Stimulated activated CD4-positive, alpha-beta T cell treated with anti-CD3 and anti-CD28 coated beads, Interleukin-12 subunit alpha, Interleukin-12 subunit beta, amount 100 ng/mL, for 24 hours (primary cell): ENCODE results near the gene TAF1D.
"Not testable (repeated sequence)": the region's sequence is repeated elsewhere in the genome, so short reads cannot be mapped to it uniquely, and the experiment has no call there.

Experiments used
- DNase-seq, 2 experiments: peaks; one replicate each; pipeline ENCODE4 v3.0.0-alpha.2; 2020; ENCODE audit warnings: low read depth in 2 of 2

The TAF1D gene

DNA sequence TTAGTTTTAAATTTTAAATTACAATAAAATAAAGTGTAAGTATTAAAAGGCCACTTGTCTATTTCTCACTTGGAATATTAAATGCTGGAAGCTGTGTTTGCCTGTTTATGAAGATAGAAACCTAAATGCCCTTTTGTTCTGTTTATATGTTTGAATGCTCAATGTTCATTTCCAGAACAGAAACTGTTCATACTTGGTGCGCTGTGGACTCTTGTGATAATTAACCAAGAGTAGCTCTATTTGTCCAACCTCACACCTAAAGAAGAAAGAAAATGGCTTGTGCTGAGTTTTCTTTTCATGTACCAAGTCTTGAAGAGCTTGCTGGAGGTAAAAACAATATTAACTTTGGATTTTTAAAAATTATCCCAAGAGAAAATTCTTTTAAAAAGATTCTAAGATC lies 5.8 kb upstream of the TAF1D start:
- DNase-seq = no peak

DNA sequence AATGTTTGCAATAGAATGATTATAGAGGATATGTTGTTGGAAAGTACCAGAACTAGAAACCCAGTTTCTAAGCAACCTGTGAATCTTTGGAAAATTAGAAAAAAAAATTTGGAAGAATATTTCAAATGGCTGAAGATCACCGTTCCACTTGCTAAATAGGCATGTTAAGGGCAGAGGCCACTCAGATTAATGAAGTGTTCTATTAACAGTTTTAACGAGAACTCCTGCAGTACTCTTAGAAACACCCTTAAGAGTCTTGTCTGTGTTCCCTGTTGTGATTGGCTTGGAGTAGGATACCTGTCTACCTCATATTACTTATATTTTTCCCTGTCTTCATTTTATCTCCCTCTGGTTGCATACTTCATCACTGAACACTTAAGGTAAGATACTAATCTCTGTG lies 4.8 kb upstream of the TAF1D start:
- no peak for DNase-seq

DNA sequence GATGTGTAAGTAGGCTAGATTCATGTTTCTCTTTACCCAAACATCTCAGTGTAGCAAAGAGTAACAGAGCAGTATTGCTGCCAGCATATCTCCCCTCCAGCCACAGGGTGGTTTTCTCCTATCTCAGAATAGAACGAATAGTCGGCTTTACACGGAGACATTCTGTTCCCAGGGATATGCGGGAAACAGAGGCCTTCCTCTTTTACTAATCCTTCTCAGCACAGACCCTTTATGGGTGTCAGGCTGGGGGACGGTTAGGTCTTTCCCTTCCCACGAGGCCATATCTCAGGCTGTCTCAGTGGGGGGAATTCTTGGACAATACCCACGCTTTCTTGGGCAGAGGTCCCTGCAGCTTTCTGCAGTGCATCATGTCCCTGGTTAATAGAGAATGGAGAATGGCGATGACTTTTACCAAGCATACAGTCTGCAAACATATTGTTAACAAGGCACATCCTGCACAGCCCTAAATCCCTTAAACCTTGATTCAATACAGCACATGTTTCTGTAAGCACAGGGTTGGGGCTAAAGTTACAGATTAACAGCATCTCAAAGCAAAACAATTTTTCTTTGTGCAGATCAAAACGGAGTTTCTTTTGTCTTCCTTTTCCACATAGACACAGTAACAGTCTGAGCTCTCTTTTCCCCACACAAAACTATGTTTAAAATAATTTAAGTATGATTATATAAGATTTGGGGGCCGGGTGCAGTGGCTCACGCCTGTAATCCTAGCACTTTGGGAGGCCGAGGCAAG lies 3.9 kb upstream of the TAF1D start:
- not testable (repeated sequence) for DNase-seq

DNA sequence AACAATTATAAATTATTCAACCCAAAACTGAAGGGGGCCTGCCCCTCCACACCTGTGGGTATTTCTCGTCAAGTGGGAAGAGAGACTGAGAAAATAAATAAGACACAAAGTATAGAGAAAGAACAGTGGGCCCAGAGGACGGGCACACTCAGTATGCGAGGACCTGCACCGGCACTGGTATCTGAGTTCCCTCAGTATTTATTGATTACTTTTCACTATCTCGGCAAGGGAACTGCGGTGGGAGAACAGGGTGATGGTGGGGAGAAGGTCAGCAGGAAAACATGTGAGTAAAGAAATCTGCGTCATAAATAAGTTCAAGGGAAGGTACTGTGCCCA lies 3.3 kb upstream of the TAF1D start:
- DNase-seq = no peak

DNA sequence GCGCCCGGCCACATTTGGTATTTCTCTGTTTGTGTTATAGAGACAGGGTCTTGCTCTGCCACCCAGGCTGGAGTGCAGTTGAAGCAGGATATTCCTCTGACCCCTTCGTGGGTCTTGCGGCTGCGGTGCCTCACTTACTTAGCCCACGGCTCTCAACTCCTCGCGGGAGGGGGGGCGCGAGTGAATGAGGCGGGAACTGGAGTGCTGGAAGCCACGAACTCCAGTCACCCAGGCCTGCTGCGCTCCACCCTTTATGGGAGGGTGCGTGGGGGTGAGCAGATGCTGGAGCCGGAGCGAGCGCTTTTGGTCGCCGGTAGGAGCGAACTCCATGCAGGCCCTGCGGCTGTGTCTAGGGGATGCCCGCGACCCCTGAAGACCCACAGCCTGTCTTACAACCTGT lies 2.0 kb upstream of the TAF1D start:
- no peak for DNase-seq

DNA sequence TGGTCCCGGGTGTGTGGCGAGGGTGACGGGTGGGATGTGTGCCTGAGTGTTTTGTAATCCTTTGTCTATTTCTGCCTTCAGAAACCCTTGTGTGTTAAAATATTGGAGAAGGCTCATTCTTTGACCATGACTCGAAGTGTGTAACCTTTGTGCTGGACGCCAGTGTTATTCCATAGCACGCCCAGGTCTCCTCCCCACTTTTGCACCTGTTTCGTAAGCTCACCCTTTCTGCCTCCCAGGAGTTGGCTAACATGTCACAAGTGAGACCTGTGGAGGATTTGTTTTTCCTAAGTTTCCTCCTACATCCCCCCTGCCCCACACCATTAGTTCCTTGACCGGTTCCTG lies 559 bp upstream of the TAF1D start:
- no peak for DNase-seq

DNA sequence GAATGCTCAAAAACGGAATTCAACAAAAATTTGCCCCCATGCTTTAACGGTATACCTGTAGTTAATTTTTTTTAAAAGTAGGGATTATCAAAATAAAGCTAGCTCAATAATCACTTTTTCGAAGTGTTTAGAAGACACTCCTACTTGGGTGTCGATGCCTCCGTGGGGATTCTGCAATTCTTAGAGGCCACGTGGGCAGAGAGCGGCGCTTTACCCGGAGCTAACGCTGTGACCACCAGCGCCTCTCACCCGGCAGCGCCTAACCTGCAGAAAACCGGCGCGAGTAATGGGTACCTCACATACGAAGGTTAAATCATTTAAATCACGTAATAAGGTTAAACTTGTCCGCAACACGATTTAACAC lies 583 bp downstream of the TAF1D start:
- peak; percentile 47 to 51 for DNase-seq

DNA sequence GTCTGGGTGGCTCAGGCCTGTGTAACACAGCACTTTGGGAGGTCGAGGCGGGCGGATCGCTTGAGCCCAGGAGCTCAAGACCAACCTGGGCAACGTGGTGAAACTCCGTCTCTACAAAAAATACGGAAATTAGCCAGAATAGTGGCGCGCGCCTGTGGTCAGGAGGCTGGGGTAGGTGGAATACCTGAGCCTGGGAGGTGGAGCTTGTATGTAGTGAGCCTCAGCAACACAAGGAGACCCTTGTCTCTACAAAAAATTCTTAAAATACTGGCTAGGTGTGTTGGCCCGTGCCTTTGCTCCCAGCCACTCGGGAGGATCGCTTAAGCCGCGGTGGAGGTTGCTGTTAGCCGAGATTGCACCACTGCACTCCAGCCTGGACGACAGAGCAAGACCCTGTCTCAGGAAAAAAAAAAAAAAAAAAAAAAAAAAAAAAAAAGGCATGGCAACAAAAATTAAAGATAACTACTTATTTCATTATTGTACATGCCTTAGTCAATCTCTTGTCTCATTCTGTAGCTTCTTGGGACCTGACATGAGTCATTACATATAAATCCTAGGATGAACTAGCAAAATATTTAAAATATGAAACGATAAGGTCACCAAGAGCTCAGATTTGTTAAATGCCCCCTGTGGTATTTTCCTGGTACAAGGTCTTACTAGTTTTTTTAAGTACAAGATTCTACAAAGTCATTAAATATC lies 1.1 kb downstream of the TAF1D start:
- peak; percentile 19 to 37 for DNase-seq

DNA sequence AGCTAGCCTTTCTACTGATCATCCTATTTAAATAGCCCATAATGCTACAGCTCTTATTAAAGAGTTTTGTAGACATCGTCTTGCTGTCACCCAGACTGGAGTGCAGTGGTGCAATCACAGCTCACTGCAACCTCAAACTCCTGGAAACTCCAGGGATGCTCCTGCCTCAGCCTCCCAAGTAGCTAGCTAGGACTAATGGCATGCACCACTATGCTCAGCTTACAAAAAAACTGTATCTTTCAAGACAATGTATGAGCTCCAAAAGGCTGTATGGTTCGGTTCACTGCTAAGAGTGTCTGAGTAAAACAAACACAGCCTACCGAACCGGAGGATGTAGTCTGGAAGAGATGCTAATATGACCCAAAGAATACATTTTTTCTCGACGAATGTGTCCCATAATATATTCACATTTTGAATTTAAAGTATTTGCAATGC lies 2.6 kb downstream of the TAF1D start:
- DNase-seq = no peak

DNA sequence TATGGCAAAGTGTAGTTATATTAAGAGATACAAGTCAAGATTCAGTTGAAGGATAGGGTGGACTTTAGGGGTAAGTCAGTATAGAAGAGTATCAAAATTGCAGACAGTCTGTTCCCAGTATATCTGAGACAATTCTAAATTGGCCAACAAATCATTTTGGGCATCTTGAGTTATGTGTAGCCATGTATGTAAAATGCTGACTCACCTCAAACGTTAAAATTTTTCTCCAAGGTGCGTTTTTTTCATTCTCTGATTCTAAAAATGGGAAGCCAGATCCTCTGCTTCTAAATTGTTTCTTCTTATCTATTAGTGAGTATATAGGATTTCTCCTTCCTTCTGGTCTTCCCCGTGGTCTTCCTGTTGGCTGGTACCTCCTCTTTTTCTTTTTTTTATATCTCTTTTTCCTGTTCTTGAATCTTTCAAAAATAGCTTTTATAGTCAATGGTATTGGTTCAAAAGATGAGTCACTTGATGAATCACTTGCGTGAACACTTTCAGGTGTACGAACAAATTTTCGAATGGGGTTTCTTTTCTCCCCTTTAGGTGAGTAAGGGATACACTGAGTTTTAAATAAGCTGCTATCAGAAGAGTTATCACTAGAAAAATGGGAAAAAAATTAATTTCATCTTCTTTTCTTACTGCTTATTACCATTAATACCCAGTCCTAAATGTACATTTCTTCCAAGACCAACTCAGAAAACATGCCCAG lies 3.2 kb downstream of the TAF1D start:
- DNase-seq = no peak

DNA sequence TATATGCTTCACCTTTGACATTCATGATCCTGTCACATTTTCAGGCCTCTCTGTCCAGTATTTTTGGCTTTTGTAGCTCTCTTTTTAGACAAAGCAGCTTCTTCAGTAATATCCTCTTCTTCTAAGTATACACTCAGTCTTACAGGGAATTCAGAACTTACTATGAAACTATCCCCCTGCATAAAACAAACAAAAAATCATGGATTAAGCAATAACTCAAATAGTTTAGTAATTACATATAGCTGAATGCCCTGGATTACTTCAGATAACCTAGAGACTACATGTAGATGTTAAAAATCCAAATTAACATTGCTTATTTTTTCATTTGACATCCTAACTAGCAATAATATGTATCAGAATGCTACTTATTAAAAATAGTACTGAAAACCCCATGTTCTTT lies 5.2 kb downstream of the TAF1D start:
- no peak for DNase-seq

DNA sequence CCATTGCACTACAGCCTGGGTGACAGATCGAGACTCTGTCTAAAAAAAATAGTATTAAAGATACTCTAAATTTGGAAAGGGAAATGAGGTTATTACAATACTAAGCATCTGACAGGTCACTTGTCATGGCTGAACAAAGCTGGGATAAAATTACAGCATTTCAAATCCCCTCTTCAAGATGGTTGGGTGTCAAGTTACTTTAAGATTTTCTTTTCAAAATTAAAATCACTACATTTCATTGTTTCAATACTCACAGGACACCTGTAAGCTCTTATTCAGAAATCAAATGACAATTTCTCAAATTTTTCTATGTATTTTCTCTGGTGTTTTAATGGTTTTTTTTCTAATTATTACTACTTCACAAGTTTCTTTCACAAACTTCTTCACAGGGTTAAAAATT lies 5.7 kb downstream of the TAF1D start:
- DNase-seq = no peak

DNA sequence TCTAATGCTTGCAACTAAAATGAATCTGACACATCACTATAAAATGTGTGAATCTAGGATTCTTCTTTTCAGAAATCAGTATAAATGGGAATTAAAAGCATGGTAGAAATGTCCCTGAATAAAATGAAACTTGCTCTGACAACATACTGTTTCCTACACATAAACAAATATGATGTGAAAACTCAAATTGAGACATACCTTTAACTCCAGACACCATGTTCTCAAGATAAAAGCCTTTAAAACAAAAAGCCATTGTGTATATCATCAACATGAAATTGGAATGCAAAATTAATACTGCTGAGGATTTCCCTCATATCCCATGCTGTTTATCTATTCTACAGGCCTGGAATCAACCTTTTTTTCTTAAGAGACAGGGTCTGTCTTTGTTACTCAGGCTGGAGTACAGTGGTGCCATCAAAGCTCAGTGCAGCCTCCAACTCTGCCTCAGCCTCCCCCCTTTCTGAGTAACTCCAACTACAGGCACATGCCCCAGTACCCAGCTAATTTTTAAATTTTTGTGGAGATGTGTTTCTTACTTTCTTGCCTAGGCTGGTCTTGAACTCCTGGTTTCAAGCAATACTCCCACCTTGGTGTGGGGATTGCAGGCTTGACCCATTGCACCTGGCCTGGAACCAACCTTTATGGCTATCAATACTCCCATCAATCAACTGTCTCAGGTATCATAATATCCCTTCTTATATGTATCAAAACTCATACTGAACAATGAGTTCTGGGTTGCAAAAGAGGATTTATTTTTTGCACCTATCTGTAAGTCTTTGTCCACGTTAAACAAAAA lies 6.7 kb downstream of the TAF1D start:
- no peak for DNase-seq

DNA sequence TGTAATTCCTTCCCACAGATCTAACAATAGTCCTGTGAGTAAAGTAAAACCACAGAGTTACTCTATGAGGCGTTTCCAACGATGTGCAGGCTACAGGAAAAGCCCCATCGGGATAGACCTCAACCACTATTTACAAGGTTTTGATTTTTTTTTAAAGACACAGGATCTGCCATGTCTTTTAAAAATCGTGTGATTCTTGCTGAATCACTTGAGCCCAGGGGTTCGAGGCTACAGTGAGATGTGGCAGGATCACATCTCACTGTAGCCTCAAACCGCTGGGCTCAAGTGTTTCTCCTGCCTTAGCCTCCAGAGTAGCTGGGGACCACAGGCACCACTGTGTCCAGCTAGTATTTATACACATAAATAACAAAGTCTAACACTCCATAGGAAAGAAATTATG lies 7.8 kb downstream of the TAF1D start:
- no peak for DNase-seq

DNA sequence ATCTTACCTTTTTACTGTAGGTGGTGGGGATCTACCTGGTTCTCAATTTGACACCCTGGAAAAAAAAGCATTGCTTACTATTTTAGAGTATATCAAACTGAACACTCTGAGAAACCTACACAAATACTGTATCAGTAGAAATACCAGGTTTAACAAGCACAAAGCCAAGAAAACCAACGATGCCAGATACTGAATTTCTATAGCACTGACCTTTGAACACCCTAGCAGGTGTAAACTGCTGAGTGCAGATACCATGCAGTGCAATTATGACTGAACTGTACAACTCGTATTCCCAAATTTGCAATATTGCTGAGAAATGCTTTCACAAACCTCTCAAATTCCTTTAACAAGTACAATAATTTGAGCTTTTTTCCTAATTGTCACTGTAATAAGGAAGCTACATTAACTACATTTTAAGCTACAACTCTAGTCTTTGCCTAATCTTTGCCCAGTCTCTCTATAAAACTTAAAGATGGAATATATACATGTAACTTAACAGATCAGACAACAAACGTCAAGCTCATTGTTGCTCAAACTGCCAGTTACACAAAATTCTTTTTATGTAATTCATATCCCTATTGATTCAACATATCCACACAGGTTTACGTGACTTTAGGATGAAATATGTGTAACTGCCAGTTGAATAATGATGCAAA lies 8.9 kb downstream of the TAF1D start:
- DNase-seq = no peak

DNA sequence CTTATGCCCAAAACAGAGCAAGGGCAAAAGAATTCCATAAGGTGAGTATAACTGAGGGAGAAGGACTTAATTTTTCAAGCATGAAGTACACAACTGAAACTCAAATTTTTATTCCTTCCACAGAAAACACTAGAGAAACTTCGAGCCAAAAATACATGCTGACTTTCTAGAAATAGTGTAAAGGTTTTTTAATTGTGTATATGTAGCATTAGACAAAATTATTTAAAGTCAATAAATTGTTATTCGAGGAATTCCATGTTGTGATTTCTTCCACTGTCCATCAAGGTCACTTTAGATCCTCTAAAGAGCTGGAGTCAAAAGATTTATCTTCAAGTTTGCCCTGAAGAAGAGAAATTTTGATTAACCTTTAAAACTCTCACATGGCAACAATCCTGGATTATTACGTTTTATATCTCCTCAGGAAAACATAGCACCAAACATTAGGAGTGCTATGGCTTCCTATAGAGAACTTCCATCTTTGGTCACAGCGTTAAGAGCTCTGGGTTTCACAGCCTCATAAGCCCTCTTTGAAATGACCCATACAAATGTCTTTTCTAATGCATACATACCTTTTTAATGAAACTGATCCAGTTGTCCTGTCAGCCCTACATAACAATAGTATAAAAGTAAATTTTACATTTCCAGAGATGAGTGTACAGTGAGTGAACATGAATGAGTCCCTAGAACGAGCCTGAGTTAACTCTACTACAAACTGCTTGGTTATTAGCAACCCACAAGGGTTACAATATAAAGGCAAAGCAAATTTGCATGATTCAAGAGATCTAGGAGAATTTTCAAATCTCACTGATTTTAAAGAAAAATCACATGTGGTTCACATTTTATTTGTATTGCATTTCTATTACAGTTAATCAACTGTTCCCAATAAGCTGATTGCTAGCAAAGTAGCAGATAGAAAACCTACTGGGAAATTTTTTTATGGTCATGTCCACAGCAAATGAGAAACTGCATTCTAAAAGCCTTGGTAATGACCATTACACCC lies 10.9 kb downstream of the TAF1D start:
- DNase-seq = no peak

DNA sequence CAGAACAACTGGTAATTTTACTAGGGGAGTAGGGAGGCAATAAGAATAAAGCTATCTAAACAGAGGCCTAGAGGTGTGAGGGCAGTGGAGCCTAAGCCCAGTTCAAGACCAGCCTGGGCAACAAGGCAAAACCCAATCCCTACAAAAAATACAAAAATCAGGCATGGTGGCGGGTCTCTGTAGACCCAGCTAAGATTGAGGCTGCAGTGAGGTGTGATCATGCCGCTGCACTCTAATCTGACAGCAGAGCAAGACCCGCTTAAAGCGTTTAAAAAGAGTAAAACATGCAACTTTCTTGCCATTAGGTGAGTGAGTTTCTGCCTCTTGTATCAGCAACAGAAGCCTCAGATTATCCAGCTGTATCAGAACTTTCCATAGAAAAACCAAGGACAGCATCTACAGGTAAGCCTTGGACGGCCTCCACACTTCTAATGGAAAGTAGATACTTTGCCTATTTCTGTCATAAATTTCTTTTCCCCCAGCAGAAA lies 12.1 kb downstream of the TAF1D start:
- no peak for DNase-seq

DNA sequence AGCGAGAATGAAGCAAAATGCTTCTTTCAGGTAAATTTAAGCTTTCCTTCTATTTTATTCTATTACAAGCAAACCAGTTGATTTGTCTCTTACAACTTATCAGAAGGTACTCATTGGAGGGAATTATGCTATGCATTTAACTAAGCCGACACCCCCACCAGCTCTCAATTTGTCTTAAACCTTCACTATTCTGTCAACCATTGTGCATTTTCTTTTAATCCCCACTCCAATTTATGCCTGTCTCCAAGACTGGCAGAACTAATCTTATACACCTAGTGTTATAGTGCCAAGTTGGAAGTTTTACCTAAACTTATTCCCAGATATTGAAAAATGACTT lies 12.5 kb downstream of the TAF1D start:
- no peak for DNase-seq

DNA sequence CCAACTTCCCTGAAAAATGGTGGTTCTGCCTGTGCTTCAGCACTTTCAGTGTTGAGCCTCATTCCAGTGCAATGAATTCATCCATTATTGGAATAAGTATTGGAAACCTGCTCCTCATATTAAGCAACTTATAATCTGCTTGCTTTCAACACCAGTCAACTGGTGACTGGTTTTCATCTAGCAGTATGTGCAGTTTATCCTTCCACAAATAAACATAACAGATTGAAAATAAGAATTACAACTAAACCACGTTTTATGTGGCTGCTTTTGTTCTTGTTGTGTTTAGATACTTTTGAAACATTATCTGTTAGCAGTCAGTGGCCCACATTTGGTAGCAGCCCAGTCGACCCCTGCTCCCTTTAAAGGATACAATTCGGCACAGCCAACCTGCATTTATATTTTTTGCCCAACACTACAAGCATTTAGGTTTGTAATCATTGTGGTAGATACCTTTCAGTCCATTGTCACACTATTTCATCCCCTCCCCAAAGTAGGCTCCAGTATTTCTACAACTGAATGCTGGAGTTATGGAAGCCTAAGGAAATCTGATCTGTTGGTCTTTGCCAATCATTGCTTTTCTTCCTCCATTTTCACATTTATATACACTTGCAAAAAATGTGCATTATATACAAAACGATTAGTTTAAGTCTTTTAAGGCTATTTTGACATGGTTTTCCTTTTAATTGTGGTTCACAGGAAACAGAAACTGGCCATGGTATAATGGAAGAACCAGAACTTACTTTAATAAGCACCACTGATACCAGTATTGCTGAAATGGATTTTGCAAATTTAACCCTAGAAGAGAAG lies 13.1 kb downstream of the TAF1D start:
- no peak for DNase-seq

DNA sequence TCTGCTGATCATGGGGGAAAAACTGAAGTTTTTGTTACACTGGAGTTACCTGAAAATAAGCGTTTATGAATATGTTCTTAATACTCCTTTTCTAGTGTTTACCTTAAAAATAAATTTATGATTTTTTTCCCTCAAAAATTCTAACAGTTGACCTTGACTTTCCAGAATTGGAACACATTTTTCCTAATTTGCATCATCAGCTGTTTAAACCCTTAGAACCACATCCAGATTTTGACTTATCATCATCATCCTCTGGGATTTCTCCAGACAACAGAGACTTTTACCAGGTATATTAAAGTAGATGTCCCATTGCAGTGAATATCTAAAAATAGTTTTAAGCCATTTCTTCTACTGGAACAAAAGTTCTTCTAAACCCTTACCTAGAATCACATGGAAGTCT lies 17.2 kb downstream of the TAF1D start:
- DNase-seq = no peak
